Testis (tissue), 3 donors: Measurements from ENCODE around the gene PPIL1. TPM values are rescaled to one million over a fixed set of nuclear protein-coding genes. Genes with fewer than 3 reads are reported as not detected.

ENCODE experiments used
- DNase-seq: peaks from one replicate; pipeline ENCODE4 v3.0.0-alpha.2; 2019
- H3K27ac ChIP-seq, 2 donors: fragments of 200-600 bp; sonication (generic); one replicate each; pipeline ENCODE4 v1.5.1; 2019
- H3K27me3 ChIP-seq: fragments of 200-600 bp; sonication (generic); one replicate; pipeline ENCODE4 v1.5.1; 2019
- H3K36me3 ChIP-seq: fragments of 200-600 bp; sonication (generic); one replicate; pipeline ENCODE4 v1.5.1; 2017; ENCODE audit warnings: low read depth; ENCODE audit errors: missing control alignments
- H3K4me1 ChIP-seq: fragments of 200-600 bp; sonication (generic); one replicate; pipeline ENCODE4 v1.5.1; 2019
- H3K4me3 ChIP-seq, 2 donors: fragments of 200-600 bp; sonication (generic); one replicate each; pipeline ENCODE4 v1.5.1; 2017 to 2019
- H3K9me3 ChIP-seq: fragments of 200-600 bp; sonication (generic); one replicate; pipeline ENCODE4 v1.5.1; 2017
- CTCF ChIP-seq, 3 experiments: fragments of 450-650 bp in 2 of 3; fragments of 200-600 bp in 1 of 3; sonication (generic) in 1 of 3; IDR thresholded peaks; one replicate each; pipeline ENCODE4 v1.5.1; 2016 to 2019; ENCODE audit warnings: antibody characterized with exemption in 3 of 3, mild to moderate bottlenecking in 2 of 3, moderate library complexity in 1 of 3
- POLR2A ChIP-seq: fragments of 450-650 bp; IDR thresholded peaks from one replicate; pipeline ENCODE4 v1.6.1; 2017; ENCODE audit warnings: antibody characterized with exemption, mild to moderate bottlenecking, moderate library complexity
- WGBS, 2 donors: methylation state at CpG; one replicate each; pipeline ENCODE4 v1.1.5; 2018; 5-methylcytosine and 5-hydroxymethylcytosine counted together
- intact Hi-C: fragments of 100-400 bp; cut with DNase I; formaldehyde crosslinking; loops from one replicate; pipeline ENCODE4 v1.15.1; 2023; ENCODE audit warnings: low total_unique reads
- polyA plus RNA-seq: library from polyadenylated mRNA; stranded (reverse); fragments of 350-450 nt; fragmentation: Illumina TruSeq; extraction: RNeasy Lipid Tissue Mini Kit (QIAGEN cat#74804); gene quantifications from one replicate; pipeline ENCODE4 v1.2.3, GENCODE V29; 2014; ENCODE audit warnings: low read depth, low replicate concordance; ENCODE audit not compliant: insufficient read depth
- total RNA-seq, 2 donors: library from RNA; depleted of rRNA; stranded (reverse); fragments of >200 nt; gene quantifications; one replicate each; pipeline ENCODE4 v1.2.3, GENCODE V29; 2016

The PPIL1 gene
- total and polyA plus RNA-seq, 3 donors from 2014 or later: 35.0 to 41.2 (median 39.4) TPM

DNA sequence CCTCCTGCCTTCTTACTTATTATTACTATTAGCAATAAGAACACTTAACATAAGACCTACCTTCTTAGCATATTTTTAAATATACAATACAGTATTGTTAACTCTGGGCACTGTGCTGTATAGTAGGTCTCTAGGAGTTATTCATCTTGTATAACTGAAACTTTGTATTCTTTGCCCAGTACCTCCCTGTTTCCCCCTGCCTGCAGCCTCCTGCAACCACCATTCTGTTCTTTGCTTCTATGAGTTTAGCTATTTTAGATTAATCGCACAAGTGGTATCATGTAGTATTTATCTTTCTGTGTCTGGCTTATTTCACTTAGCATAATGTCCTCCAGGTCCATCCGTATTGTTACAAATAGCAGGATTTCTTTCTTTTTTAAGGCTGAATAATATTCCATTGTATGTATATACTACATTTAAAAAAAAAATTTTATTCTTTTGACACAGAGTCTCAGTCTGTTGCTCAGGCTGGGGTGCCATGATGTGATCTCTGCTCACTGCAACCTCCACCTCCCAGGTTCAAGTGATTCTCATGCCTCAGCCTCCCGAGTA lies 15.6 kb upstream of the PPIL1 start:
- Histone ChIP-seq H3K36me3 (no peaks in the 10 kb centered on the region), H3K4me3 (no peak overlapping the region), H3K27me3 (no peaks in the 10 kb centered on the region), H3K9me3 (no peaks in the 10 kb centered on the region), H3K27ac (peak overlapping the region; percentile 48 to 68), H3K4me1 (peaks cover 32% of the 10 kb centered on the region)
- intact Hi-C loops: no loop called here
- DNase-seq: peak; percentile 52
- WGBS, 2 donors: 59 to 85% methylated on average over 3 of the region's 3 CpGs
- TF ChIP-seq POLR2A: no peak
- no peak for TF ChIP-seq CTCF (IDR thresholded peaks at IDR 0.05)

GRCh38 chr6:36888654-36889481 lies 14.3 kb upstream of the PPIL1 start:
- Histone ChIP-seq H3K27me3 (no peaks in the 10 kb centered on the region), H3K9me3 (no peaks in the 10 kb centered on the region), H3K4me3 (no peak overlapping the region), H3K36me3 (no peaks in the 10 kb centered on the region), H3K27ac (peak overlapping the region in 1 of 2 donors; percentile 68), H3K4me1 (peaks cover 35% of the 10 kb centered on the region)
- 27 to 39% methylated on average over 6 of the region's 6 CpGs for WGBS, 2 donors
- DNase-seq: no peak
- TF ChIP-seq CTCF (IDR thresholded peaks at IDR 0.05) (no peak), POLR2A (no peak)
- intact Hi-C loops: loop anchor here (10.0 kb wide), 1 partner anchor 96 kb away; the partner anchor contains the start of gene MTCH1

DNA sequence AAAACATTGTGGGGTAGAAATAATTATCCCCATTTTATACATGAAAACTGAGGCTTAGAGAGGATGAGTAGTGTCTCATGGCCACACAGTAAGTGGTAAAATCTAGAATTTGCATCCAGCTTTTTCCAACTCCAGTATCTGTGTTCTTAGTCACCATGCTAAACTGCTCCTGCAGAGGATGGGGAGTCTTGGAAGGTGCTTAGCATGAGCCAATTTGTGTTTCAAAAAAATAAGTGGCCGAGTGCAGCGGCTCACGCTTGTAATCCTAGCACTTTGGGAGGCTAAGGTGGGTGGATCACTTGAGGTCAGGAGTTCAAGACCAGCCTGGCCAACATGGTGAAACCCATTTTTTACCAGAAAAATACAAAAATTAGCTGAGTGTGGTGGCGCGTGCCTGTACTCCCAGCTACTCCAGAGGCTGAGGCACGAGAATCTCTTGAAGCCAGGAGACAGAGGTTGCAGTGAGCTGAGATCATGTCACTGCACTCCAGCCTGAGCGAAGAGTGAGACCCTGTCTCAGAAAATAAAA lies 13.6 kb upstream of the PPIL1 start:
- peak overlapping the region in 1 of 2 donors; percentile 68 for H3K27ac ChIP-seq
- peaks cover 35% of the 10 kb centered on the region for H3K4me1 ChIP-seq
- no peak for DNase-seq
- H3K27me3 ChIP-seq: no peaks in the 10 kb centered on the region
- no peak overlapping the region for H3K4me3 ChIP-seq
- 85 to 88% methylated on average over 7 of the region's 7 CpGs for WGBS, 2 donors
- TF ChIP-seq CTCF (IDR thresholded peaks at IDR 0.05) (no peak), POLR2A (no peak)
- H3K36me3 ChIP-seq: no peaks in the 10 kb centered on the region
- intact Hi-C loops: loop anchor here (10.0 kb wide), 1 partner anchor 97 kb away; the partner anchor contains the start of gene MTCH1
- no peaks in the 10 kb centered on the region for H3K9me3 ChIP-seq

- DNase-seq: no peak
- Histone ChIP-seq H3K36me3 (no peaks in the 10 kb centered on the region), H3K4me3 (peak overlapping the region in 1 of 2 donors; percentile 82), H3K4me1 (peaks cover 35% of the 10 kb centered on the region), H3K27me3 (no peaks in the 10 kb centered on the region), H3K27ac (peak overlapping the region; percentile 10 to 83), H3K9me3 (no peaks in the 10 kb centered on the region)
- intact Hi-C loops: loop anchor here (10.0 kb wide), 1 partner anchor 98 kb away; the partner anchor contains the start of gene MTCH1
- no peak for TF ChIP-seq POLR2A
- TF ChIP-seq CTCF (IDR thresholded peaks at IDR 0.05): no peak
- 41 to 49% methylated on average over 10 of the region's 10 CpGs for WGBS, 2 donors
Measured at GRCh38 chr6:36886950-36887618, 12.5 kb upstream of the PPIL1 start.
